Fibroblast of mammary gland (primary cell): Measurements from ENCODE around the gene ABCG2.
A peak's percentile ranks its signal among the peaks of the same experiment; 100 is the strongest.

Experiments used
- DNase-seq: peaks from one replicate; pipeline ENCODE4 v3.0.0-alpha.2; 2010; ENCODE audit warnings: low read depth
- H3K4me3 ChIP-seq: 2 replicates; pipeline ENCODE4 v1.5.1; 2011; ENCODE audit warnings: low read depth, mild to moderate bottlenecking, low read length, moderate library complexity; ENCODE audit not compliant: control insufficient read depth
- TF ChIP-seq, protein P1 (sequence below): conservative IDR thresholded peaks from 2 replicates; pipeline ENCODE4 v1.5.1; 2011; ENCODE audit warnings: low read depth, low read length, inconsistent platforms; ENCODE audit not compliant: control insufficient read depth, insufficient read depth

ABCG2 gene

DNA sequence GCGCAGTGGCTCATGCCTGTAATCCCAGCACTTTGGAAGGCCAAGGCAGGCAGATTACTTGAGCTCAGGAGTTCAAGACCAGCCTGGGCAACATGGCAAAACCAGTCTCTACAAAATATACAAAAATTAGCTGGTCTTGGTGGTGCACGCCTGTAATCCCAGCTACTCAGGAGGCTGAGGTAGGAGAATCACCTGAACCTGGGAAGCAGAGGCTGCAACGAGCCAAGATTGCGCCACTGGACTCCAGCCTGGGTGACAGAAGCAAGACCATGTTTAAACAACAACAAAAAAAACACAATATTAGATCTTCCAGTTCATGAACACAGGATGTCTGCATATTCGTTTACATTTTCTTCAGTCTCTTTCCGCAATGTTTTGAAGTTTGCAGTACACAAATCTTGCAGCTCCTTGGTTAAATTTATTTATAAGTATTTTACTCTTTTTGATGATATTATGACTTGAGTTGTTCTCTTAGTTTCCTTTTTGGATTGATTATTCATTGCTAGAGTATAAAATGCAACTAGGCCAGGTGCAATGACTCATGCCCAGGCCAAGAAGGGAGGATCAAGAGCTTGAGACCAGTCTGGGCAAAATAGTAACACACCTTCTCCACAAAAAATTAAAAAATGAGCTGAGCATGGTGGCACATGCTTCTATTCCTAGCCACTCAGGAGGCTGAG is 30.4 kb upstream of the ABCG2 start:
- TF ChIP-seq, protein P1, sequence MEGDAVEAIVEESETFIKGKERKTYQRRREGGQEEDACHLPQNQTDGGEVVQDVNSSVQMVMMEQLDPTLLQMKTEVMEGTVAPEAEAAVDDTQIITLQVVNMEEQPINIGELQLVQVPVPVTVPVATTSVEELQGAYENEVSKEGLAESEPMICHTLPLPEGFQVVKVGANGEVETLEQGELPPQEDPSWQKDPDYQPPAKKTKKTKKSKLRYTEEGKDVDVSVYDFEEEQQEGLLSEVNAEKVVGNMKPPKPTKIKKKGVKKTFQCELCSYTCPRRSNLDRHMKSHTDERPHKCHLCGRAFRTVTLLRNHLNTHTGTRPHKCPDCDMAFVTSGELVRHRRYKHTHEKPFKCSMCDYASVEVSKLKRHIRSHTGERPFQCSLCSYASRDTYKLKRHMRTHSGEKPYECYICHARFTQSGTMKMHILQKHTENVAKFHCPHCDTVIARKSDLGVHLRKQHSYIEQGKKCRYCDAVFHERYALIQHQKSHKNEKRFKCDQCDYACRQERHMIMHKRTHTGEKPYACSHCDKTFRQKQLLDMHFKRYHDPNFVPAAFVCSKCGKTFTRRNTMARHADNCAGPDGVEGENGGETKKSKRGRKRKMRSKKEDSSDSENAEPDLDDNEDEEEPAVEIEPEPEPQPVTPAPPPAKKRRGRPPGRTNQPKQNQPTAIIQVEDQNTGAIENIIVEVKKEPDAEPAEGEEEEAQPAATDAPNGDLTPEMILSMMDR, result no peak

GRCh38 chr4:88187766-88188165 is 29.3 kb upstream of the ABCG2 start:
- no peak for DNase-seq
- TF ChIP-seq, protein P1, result no peak
- H3K4me3 ChIP-seq, result no peak overlapping the region

More for the DNA sequence above, 30.4 kb upstream of the ABCG2 start:
- no peak for DNase-seq
- no peak overlapping the region for H3K4me3 ChIP-seq

DNA sequence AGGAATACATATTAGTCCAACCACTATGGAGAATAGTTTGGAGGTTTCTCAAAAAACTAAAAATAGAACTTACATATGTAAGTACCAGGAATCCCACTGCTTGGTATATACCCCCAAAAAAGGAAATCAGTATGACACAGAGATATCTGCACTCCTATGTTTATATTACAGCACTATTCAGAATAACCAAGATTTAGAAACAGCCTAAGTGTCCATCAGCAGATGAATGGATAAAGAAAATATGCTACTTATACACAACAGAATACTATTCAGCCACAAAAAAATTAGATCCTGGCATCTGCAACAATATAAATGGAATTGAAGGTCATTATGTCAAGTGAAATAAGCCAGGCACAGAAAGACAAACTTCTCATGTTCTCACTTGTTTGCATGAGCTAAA is 27.5 kb upstream of the ABCG2 start:
- H3K4me3 ChIP-seq, result no peak overlapping the region
- DNase-seq, result no peak
- TF ChIP-seq, protein P1, result no peak

- no peak for DNase-seq
- TF ChIP-seq, protein P1, result no peak
- no peak overlapping the region for H3K4me3 ChIP-seq
Observed at GRCh38 chr4:88179261-88179660, 20.8 kb upstream of the ABCG2 start.

DNA sequence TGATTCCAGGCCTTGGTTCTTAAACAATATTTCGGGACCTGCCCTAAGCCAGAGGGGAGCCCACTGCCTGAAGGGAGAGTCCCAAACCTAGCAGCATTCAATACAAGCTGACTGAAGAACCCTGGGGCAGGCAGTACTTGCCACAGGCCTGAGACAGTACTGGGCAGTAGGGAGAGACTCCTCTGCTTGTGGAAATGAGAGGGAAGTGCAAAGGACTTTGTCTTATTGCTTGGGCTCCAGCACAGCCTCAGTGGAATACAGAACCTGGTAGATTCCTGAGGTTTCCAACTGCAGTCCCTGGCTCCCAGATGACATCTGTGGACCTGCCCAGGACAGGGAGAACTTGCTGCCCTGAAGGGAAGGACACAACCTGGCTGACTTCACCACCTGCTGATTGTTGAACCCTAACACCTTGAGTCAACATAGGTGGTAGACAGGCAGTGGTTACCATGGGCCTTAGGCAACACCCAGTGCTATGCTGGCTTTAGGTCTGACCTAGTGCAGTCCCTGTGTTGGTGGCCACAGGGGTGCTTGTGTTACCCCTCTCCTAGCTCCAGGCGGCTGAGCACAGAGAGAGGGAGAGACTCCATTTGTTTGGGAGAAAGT is 20.3 kb upstream of the ABCG2 start:
- DNase-seq, result no peak
- H3K4me3 ChIP-seq, result no peak overlapping the region
- TF ChIP-seq, protein P1, result no peak

- H3K4me3 ChIP-seq, result no peak overlapping the region
- TF ChIP-seq, protein P1, result no peak
- DNase-seq, result peak; percentile 65
Observed at GRCh38 chr4:88177983-88178625, 19.7 kb upstream of the ABCG2 start.
